Skin of body (tissue), 2 donors: ENCODE results near the gene NUP85. TPM values are rescaled to one million over a fixed set of nuclear protein-coding genes. Genes with fewer than 3 reads are reported as not detected.
"Not testable (repeated sequence)": the region's sequence is repeated elsewhere in the genome, so short reads cannot be mapped to it uniquely, and the experiment has no call there.

Experiments
- DNase-seq: peaks from one replicate; lab custom pipeline; 2025; lab: John Stamatoyannopoulos, UW
- total RNA-seq: library from RNA; depleted of rRNA; stranded (reverse); fragments of >200 nt; gene quantifications from one replicate; pipeline ENCODE4 v1.2.3, GENCODE V29; 2014

Gene NUP85
- total RNA-seq, 1 donor from 2014 or later = 38.7 TPM

- no peak for DNase-seq
Observed at GRCh38 chr17:75267411-75268232, 62.1 kb downstream of the NUP85 start.

GRCh38 chr17:75269844-75270217 is 64.4 kb downstream of the NUP85 start:
- no peak for DNase-seq

DNA sequence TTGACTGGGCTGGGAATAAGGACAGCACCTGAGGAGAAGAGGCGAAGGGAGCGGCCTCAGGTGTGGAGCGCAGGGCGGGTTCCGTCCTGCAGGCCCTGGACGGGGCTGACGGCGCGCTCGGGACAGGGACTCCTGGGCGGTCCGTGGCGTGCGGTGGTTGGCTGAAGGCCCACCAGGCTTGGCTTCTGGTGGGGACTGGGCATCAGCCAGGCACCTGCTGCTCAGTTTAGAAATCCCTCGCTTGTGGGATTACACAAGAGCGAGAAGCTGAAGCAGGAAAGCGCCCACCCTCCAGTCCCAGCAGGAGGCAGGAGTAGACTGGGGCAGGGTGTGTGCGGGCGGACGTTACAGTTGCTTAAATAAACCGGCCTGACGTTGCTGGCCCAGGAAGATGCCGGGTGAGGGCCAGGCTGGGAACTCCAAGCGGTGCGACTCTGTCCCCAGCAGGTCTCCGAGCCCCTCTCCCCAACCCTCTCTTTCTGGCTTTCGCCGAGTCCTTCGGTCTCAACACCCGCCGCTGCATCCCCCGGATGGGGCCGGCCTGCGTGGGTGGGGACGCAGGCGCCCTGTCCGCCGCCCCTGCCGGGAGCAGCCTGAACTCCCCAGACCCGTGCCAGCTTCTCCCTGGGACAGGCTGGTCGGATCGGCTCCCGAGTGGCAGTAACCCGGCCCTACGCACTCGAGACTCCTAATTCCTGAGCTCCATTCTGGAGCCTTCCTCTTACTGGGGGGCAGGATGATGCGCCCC is 64.9 kb downstream of the NUP85 start:
- peak; percentile 29 for DNase-seq

DNA sequence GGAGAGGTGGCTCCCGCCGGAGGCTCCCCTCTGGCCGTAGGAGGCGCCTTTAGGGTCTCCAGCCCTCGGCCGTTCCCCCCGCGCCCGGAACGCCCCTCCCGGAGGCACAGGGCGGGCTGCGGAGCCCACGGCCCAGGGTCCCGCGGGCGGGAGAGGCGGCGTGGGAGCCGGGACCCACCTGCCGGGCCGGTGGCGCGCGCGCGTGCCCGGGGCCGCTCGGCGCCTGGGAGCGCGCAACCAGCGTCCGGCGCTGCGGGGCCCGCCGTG is 65.4 kb downstream of the NUP85 start, which contains the start of gene MIF4GD:
MIF4GD (minus strand) TSS at position 266 of the 267 bp plus-strand sequence. CDS start 1,036 bp downstream, outside the sequence.
- DNase-seq = no peak

DNA sequence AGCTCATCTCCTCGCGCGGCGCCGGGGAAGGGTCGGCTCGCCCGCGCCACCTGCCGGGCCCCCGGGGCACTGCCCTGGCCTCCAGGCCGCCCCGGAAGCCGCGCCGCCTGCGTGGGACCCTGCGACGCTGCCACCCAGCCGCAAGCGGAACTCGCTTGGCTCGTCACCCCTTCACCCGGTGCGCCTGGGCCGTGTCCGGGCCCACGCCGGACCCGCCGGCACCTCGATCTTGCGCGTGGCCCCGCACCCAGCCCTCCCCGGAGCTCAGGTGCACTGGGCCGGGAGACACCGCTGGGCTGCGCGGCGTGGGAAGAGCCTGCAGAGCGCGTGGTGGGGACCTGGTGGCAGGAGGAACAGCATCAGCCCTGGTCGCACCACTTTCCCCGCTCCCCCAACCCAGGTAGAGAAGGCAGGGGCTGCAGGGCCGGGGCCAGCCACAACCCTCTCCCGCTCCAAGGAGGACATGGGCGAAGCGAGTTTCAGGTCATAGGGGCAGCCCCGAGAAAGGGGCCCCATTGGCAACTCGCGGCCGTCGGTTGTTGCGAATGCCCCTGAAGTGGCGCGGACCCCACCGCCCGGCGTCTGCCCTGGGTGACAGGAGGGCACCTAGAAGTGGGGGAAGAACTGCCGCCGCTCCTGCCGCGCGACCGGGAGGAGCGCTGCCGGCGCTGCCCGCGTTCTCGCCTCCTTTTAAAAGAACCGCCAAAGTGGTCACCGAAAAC is 65.9 kb downstream of the NUP85 start:
- peak; percentile 49 for DNase-seq

DNA sequence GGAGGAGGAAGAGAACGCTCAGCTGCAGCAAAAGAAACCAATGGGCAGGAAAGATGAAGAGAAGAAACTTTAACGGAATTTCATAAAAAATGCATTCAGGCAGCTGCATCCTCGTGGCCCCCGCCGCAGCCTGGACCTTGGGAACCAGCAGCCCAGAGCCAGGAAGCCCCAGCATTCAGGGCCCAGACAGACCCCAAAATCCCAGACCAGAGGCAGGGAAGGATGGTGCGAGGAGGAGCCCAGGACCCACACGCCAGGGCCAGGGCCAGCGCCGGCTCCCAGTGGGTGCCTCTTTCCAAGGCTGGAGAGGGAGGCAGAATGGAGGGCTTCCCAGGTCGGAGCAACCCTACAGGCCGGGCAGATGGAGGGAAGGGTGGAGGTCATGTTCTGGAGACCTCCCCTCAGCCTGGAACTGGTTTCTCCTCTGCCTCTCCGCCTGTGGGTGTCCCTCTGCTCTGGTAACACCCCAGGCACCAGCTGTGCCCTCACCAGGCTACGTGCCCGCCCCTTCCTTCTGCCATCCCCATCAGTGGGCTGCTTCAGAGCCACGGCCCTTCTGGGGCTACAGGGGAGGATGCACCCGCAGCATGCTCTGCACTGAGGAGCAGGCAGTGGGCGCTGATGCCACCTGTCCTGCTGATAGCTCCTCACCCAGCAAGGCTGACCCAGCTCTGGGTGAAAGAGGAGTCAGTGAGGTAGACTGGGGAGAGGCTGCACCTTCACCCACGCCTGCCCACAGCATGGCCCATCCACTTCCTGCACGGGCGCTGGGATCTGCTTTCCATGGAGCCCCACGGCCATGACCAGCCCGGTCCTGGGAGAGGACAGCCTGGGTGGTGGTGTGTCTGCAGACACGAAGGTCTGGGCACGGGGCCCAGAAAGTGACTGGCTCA is 66.7 kb downstream of the NUP85 start:
- DNase-seq = no peak

DNA sequence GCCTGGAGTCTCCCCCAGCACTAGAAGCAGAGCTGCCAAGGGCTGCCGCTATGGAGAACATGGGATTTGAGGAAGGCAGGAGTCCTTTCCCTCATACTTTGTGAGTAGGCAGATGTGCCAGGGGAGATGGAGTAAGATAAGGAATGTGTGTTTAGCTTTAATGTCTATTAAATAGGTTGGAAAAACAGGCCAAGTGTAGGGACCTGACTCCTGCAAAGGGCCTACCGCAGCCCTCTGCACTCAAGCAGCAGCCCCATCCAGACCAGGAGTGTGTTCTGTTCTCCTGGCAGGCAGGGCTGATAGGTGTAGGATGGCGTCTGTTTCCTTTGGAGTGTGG is 67.3 kb downstream of the NUP85 start:
- DNase-seq = no peak

DNA sequence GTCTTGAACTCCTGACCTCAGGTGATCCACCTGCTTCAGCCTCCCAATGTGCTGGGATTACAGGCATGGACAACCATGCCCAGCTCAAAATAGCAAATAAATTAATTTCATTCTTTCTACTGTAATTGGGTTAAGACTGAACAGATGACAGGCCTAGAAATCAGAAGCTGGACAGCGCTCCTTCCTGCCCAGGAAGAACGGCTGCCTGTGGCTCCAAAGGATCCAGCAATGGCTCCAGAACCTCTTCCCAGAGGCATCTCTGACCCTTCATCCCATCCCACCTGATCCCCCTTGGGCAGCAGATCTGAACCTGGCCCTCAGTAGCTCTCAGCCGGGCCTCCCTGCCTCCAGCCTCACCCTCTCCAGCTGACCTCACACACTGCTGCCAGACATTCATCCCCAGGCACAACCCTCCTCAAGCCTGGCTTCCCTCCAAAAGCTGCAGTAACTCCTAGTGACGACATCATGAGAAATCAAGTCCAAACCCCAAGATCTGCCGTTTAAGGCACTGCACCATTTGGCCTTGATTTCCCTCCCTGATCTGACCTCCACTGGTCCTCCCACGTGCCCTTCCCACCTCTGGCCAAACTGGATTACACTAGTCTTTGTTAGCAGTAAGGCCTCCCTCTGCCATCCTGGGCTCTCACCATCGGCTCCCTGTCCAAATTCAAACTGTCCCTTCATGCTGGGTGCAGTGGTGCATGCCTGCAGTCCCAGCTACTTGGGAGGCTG is 68.7 kb downstream of the NUP85 start:
- no peak for DNase-seq

GRCh38 chr17:75277664-75278071 is 72.2 kb downstream of the NUP85 start:
- no peak for DNase-seq

GRCh38 chr17:75280189-75280588 is 74.7 kb downstream of the NUP85 start:
- not testable (repeated sequence) for DNase-seq

DNA sequence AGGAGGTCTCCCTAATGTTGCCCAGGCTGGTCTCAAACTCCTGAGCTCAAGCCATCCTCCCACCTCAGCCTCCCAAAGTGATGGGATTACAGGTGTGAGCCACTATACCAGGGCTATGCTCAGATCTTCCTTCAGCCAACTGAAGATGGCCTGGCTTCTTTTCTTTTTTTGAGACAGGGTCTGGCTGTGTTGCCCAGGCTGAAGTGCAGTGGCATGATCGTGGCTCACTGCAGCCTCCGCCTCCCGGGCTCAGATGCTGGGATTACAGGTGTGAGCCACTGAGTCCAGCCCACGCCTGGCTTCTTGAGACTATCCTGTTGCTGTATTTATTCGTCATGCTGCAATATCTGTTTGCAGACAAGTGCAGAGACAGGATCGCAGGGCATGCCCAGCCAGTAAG is 79.6 kb downstream of the NUP85 start:
- no peak for DNase-seq

Other genes starting within 250 kb of the NUP85 start
- 4.0 TPM for gene HID1, start 232.9 kb upstream of the NUP85 start, total RNA-seq
- 3.6 TPM for gene CDR2L, start 218.0 kb upstream of the NUP85 start, total RNA-seq
- 18.1 TPM for gene MRPL58, start 193.0 kb upstream of the NUP85 start, total RNA-seq
- 153 TPM for gene ATP5PD, start 158.7 kb upstream of the NUP85 start, total RNA-seq
- 11.6 TPM for gene KCTD2, start 158.5 kb upstream of the NUP85 start, total RNA-seq
- 8.7 TPM for gene SLC16A5, start 117.7 kb upstream of the NUP85 start, total RNA-seq
- gene ARMC7, start 95.7 kb upstream of the NUP85 start, total RNA-seq = 2.1 TPM
- 27.7 TPM for gene NT5C, start 73.9 kb upstream of the NUP85 start, total RNA-seq
- 27.9 TPM for gene JPT1, start 51.2 kb upstream of the NUP85 start, total RNA-seq
- 103 TPM for gene SUMO2, start 22.7 kb upstream of the NUP85 start, total RNA-seq
- 9.9 TPM for gene GGA3, start 55.9 kb downstream of the NUP85 start, total RNA-seq
- gene MRPS7, start 56.2 kb downstream of the NUP85 start, total RNA-seq = 39.6 TPM
- 7.4 TPM for gene MIF4GD, start 65.6 kb downstream of the NUP85 start, total RNA-seq
- 4.0 TPM for gene SLC25A19, start 83.8 kb downstream of the NUP85 start, total RNA-seq
- gene GRB2, start 200.0 kb downstream of the NUP85 start, total RNA-seq = 41.7 TPM